H1 (cell line): ENCODE results near the gene PPP2R1A. TPM values are rescaled to one million over a fixed set of nuclear protein-coding genes. Genes with fewer than 3 reads are reported as not detected.

Experiments
- ASH2L ChIP-seq: fragments of 200-600, 300-600 bp; sonication (generic); IDR thresholded peaks from one replicate; pipeline ENCODE4 v1.7.1; 2017; ENCODE audit warnings: low read length
- CBX5 ChIP-seq: fragments of 300-800, 300-1000 bp; sonication (generic); IDR thresholded peaks from 2 replicates; pipeline ENCODE4 v1.7.1; 2016; ENCODE audit warnings: antibody characterized with exemption, low read length, low read depth
- CBX8 ChIP-seq: fragments of 300-800, 300-1000 bp; sonication (generic); IDR thresholded peaks from 2 replicates; pipeline ENCODE4 v1.7.1; 2016; ENCODE audit warnings: low read depth, low read length, borderline replicate concordance
- CEBPB ChIP-seq: IDR thresholded peaks from 2 replicates; pipeline ENCODE4 v1.6.1; 2012; ENCODE audit warnings: low read depth, low read length
- CTBP2 ChIP-seq: IDR thresholded peaks from 2 replicates; pipeline ENCODE4 v1.7.0; 2011; ENCODE audit warnings: borderline replicate concordance, mild to moderate bottlenecking, moderate library complexity, mixed read lengths, low read length; ENCODE audit not compliant: insufficient read depth, insufficient read length
- EP300 ChIP-seq, 2 experiments: IDR thresholded peaks; 1 replicate in 1 of 2; 2 replicates in 1 of 2; pipeline ENCODE4 v1.6.1; 2011 to 2012; ENCODE audit warnings: low read depth in 2 of 2, low read length in 2 of 2, mild to moderate bottlenecking in 2 of 2, borderline replicate concordance in 1 of 2, inconsistent platforms in 1 of 2, moderate library complexity in 1 of 2
- HDAC6 ChIP-seq: IDR thresholded peaks from one replicate; pipeline ENCODE4 v1.7.1; 2012; ENCODE audit warnings: low read depth, mild to moderate bottlenecking, inconsistent platforms, low read length, moderate library complexity
- KDM4A ChIP-seq: IDR thresholded peaks from one replicate; pipeline ENCODE4 v1.7.1; 2012; ENCODE audit warnings: low read depth, mild to moderate bottlenecking, moderate library complexity, low read length, inconsistent platforms; ENCODE audit not compliant: severe bottlenecking
- NANOG ChIP-seq: IDR thresholded peaks from 2 replicates; pipeline ENCODE4 v1.6.1; 2011; ENCODE audit warnings: low read length, low read depth, mild to moderate bottlenecking, inconsistent platforms; ENCODE audit not compliant: insufficient read depth, poor library complexity, severe bottlenecking
- POLR2AphosphoS5 ChIP-seq: IDR thresholded peaks from 2 replicates; pipeline ENCODE4 v1.6.1; 2011; ENCODE audit warnings: low read depth, low read length
- RAD21 ChIP-seq, 2 experiments: IDR thresholded peaks in 1 of 2; conservative IDR thresholded peaks in 1 of 2; 2 replicates each; pipeline ENCODE4 v1.6.1; 2011; ENCODE audit warnings: low read depth in 2 of 2, low read length in 2 of 2, improper control_type of control experiment in 1 of 2, inconsistent platforms in 1 of 2, mild to moderate bottlenecking in 1 of 2, moderate library complexity in 1 of 2
- RBBP5 ChIP-seq: IDR thresholded peaks from 2 replicates; pipeline ENCODE4 v1.7.1; 2012; ENCODE audit warnings: low read depth, mild to moderate bottlenecking, inconsistent platforms, low read length, moderate library complexity, borderline replicate concordance
- RNF2 ChIP-seq: fragments of 200-900, 300-1000 bp; sonication (generic); IDR thresholded peaks from 2 replicates; pipeline ENCODE4 v1.7.1; 2016; ENCODE audit warnings: borderline replicate concordance, low read depth, mild to moderate bottlenecking, antibody characterized with exemption, low read length; ENCODE audit not compliant: poor library complexity, severe bottlenecking; ENCODE audit errors: missing control alignments
- SIRT6 ChIP-seq: IDR thresholded peaks from one replicate; pipeline ENCODE4 v1.7.1; 2012; ENCODE audit warnings: low read length, inconsistent platforms
- SUZ12 ChIP-seq: fragments of 200-600 bp; sonication (generic); IDR thresholded peaks from 2 replicates; pipeline ENCODE4 v1.6.1; 2012; ENCODE audit warnings: mild to moderate bottlenecking, inconsistent platforms, low read length, moderate library complexity, mixed read lengths
- TAF1 ChIP-seq: IDR thresholded peaks from 2 replicates; pipeline ENCODE4 v1.6.1; 2011; ENCODE audit warnings: mild to moderate bottlenecking, low read depth, low read length
- TCF12 ChIP-seq: IDR thresholded peaks from 2 replicates; pipeline ENCODE4 v1.6.1; 2011; ENCODE audit warnings: low read depth, mild to moderate bottlenecking, low read length
- ZNF274 ChIP-seq: IDR thresholded peaks from 2 replicates; pipeline ENCODE4 v1.7.0; 2012; ENCODE audit warnings: low read length, borderline replicate concordance; ENCODE audit errors: extremely low read depth
- polyA plus RNA-seq, 7 experiments: library from polyadenylated mRNA; depleted of rRNA in 3 of 7; stranded (reverse) in 5 of 7; unstranded in 2 of 7; fragments of >200 nt in 5 of 7; fragments of 200-250 nt in 2 of 7; gene quantifications; 1 replicate in 5 of 7; 2 replicates in 1 of 7; 4 replicates in 1 of 7; pipeline versions ENCODE4 v1.2.1 to v1.2.3, GENCODE V29; 2011 to 2013; ENCODE audit warnings: missing spikeins in 2 of 7, mixed read lengths in 2 of 7
- total RNA-seq: library from RNA; stranded (reverse); fragmentation: NEBNext Ultra II Directional; extraction: Animal tissue kit (Norgen Biotek cat#: 25700); gene quantifications from 2 replicates; pipeline ENCODE4 v1.2.1, GENCODE V29; 2021
- TF ChIP-seq, protein P1 (sequence below), 3 experiments: IDR thresholded peaks; 1 replicate in 2 of 3; 2 replicates in 1 of 3; pipeline versions ENCODE4 v1.5.1 to v1.6.1; 2011; ENCODE audit warnings: low read length in 3 of 3, mild to moderate bottlenecking in 3 of 3, inconsistent platforms in 2 of 3, low read depth in 1 of 3, moderate library complexity in 1 of 3; ENCODE audit not compliant: insufficient read depth in 1 of 3; ENCODE audit errors: control extremely low read depth in 1 of 3

PPP2R1A gene
- total and polyA plus RNA-seq, 2 of the 8 experiments (the other 6 are each of a cell fraction or from before 2014, with no cell fraction given): 380 to 382 TPM

GRCh38 chr19:52189735-52190486 is at the start of gene PPP2R1A (continued):
- TF ChIP-seq CTBP2 (no peak), RAD21 (IDR thresholded peaks at IDR 0.05 in 1 of 2, conservative IDR thresholded peaks at IDR 0.05 in 1 of 2; ENCODE audit: low read depth in 2 of 2, low read length in 2 of 2) (no peak), RBBP5 (peak; percentile 74; the same call in 1 of the 2 replicates), RNF2 (no peak), NANOG (no peak), ZNF274 (no peak), CBX5 (no peak), SUZ12 (no peak), EP300 (IDR thresholded peaks at IDR 0.05; ENCODE audit: borderline replicate concordance in 1 of 2, low read depth in 2 of 2, low read length in 2 of 2) (no peak), ASH2L (peak; percentile 82), CBX8 (no peak), TCF12 (no peak), POLR2AphosphoS5 (peak; percentile 84), KDM4A (peak; percentile 5), TAF1 (peak; percentile 90), SIRT6 (no peak), HDAC6 (no peak), CEBPB (no peak)
- TF ChIP-seq, protein P1, sequence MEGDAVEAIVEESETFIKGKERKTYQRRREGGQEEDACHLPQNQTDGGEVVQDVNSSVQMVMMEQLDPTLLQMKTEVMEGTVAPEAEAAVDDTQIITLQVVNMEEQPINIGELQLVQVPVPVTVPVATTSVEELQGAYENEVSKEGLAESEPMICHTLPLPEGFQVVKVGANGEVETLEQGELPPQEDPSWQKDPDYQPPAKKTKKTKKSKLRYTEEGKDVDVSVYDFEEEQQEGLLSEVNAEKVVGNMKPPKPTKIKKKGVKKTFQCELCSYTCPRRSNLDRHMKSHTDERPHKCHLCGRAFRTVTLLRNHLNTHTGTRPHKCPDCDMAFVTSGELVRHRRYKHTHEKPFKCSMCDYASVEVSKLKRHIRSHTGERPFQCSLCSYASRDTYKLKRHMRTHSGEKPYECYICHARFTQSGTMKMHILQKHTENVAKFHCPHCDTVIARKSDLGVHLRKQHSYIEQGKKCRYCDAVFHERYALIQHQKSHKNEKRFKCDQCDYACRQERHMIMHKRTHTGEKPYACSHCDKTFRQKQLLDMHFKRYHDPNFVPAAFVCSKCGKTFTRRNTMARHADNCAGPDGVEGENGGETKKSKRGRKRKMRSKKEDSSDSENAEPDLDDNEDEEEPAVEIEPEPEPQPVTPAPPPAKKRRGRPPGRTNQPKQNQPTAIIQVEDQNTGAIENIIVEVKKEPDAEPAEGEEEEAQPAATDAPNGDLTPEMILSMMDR (IDR thresholded peaks at IDR 0.05; ENCODE audit: control extremely low read depth in 1 of 3, insufficient read depth in 1 of 3, low read depth in 1 of 3, low read length in 3 of 3): no peak
